WTC11 (cell line): Measurements from ENCODE around the gene MACROH2A2.

ENCODE experiments used
- CBFB ChIP-seq: sonication (generic); formaldehyde crosslinking; IDR thresholded peaks from 2 replicates; pipeline ENCODE4 v1.8.1; 2022; ENCODE audit warnings: mild to moderate bottlenecking, low read depth, missing genetic modification reagents
- CDX4 ChIP-seq: fragments of 250-450 bp; sonication (Bioruptor Pico); IDR thresholded peaks from 2 replicates; pipeline ENCODE4 v1.9.0; 2021; ENCODE audit warnings: moderate library complexity, mild to moderate bottlenecking, inconsistent platforms, borderline replicate concordance
- CTCF ChIP-seq: fragments of 200-600 bp; IDR thresholded peaks from 2 replicates; pipeline ENCODE4 v1.8.0; 2022; ENCODE audit warnings: antibody characterized with exemption
- ELF4 ChIP-seq: sonication (generic); formaldehyde crosslinking; IDR thresholded peaks from 2 replicates; pipeline ENCODE4 v1.8.1; 2022; ENCODE audit warnings: low read depth, mild to moderate bottlenecking, moderate library complexity, missing genetic modification reagents
- FOXP4 ChIP-seq: sonication (generic); formaldehyde crosslinking; IDR thresholded peaks from 2 replicates; pipeline ENCODE4 v1.8.0; 2022; ENCODE audit warnings: mild to moderate bottlenecking, missing genetic modification reagents
- GABPB1 ChIP-seq: sonication (generic); formaldehyde crosslinking; IDR thresholded peaks from 2 replicates; pipeline ENCODE4 v1.8.1; 2023; ENCODE audit warnings: mild to moderate bottlenecking, missing genetic modification reagents
- JUN ChIP-seq: sonication (generic); formaldehyde crosslinking; IDR thresholded peaks from 2 replicates; pipeline ENCODE4 v1.8.0; 2023; ENCODE audit warnings: mild to moderate bottlenecking, missing genetic modification reagents
- MAX ChIP-seq: sonication (generic); formaldehyde crosslinking; IDR thresholded peaks from 2 replicates; pipeline ENCODE4 v1.8.0; 2022; ENCODE audit warnings: mild to moderate bottlenecking, missing genetic modification reagents
- NFYB ChIP-seq: sonication (generic); formaldehyde crosslinking; conservative IDR thresholded peaks from 2 replicates; pipeline ENCODE4 v1.8.0; 2022; ENCODE audit warnings: low read depth, missing genetic modification reagents
- ZBTB21 ChIP-seq: sonication (generic); formaldehyde crosslinking; IDR thresholded peaks from 2 replicates; pipeline ENCODE4 v1.8.1; 2023; ENCODE audit warnings: mild to moderate bottlenecking, missing genetic modification reagents, borderline replicate concordance

GRCh38 chr10:70135684-70136083, 83.0 kb downstream of the MACROH2A2 start:
- TF ChIP-seq GABPB1 (CRISPR knock-in tag) (no peak), FOXP4 (no peak), CTCF (no peak), CDX4 (CRISPR knock-in tag) (no peak), CBFB (CRISPR knock-in tag) (no peak), ZBTB21 (CRISPR knock-in tag) (no peak), JUN (CRISPR knock-in tag) (no peak), NFYB (CRISPR knock-in tag) (no peak), ELF4 (CRISPR knock-in tag) (no peak), MAX (no peak)
